Renal pelvis (tissue), 12 donors: ENCODE results near the gene TMEM19. TPM values are rescaled to one million over a fixed set of nuclear protein-coding genes. Genes with fewer than 3 reads are reported as not detected.

Experiments used
- DNase-seq: peaks from one replicate; pipeline ENCODE4 v3.0.0-alpha.2; 2013
- long read RNA-seq, 16 experiments: transcript quantifications; one replicate each; lab custom pipeline, GENCODE V29; 2026
- polyA plus RNA-seq, 3 donors: library from polyadenylated mRNA; unstranded; fragments of 120-200 nt; gene quantifications; one replicate each; pipeline ENCODE4 v1.2.1, GENCODE V29; 2013; ENCODE audit not compliant: insufficient read length in 3 of 3

TMEM19 gene
- 10 to 100 TPM; 33.4 to 40.0 (median 35.0) TPM for polyA plus RNA-seq
- long read RNA-seq, donor 1, full-length matches to known transcripts, result 9 of 30 reads
- long read RNA-seq, donor 1, partial matches to known transcripts, result 21 of 30 reads
- long read RNA-seq, donor 1, other reads (novel, unspliced or antisense), result 0 of 30 reads
- long read RNA-seq, donor 2, full-length matches to known transcripts, result 9 of 9 reads
- long read RNA-seq, donor 2, partial matches to known transcripts, result 0 of 9 reads
- long read RNA-seq, donor 2, other reads (novel, unspliced or antisense), result 0 of 9 reads
- long read RNA-seq, donor 3, full-length matches to known transcripts, result 3 of 17 reads
- long read RNA-seq, donor 3, partial matches to known transcripts, result 14 of 17 reads
- long read RNA-seq, donor 3, other reads (novel, unspliced or antisense), result 0 of 17 reads
- long read RNA-seq, donor 4, full-length matches to known transcripts, result 3 of 20 reads
- long read RNA-seq, donor 4, partial matches to known transcripts, result 17 of 20 reads
- long read RNA-seq, donor 4, other reads (novel, unspliced or antisense), result 0 of 20 reads
- long read RNA-seq, donor 5, full-length matches to known transcripts, result 3 of 3 reads
- long read RNA-seq, donor 5, partial matches to known transcripts, result 0 of 3 reads
- long read RNA-seq, donor 5, other reads (novel, unspliced or antisense), result 0 of 3 reads
- long read RNA-seq, donor 6, full-length matches to known transcripts, result 9 of 9 reads
- long read RNA-seq, donor 6, partial matches to known transcripts, result 0 of 9 reads
- long read RNA-seq, donor 6, other reads (novel, unspliced or antisense), result 0 of 9 reads
- long read RNA-seq, donor 7, full-length matches to known transcripts, result 9 of 14 reads
- long read RNA-seq, donor 7, partial matches to known transcripts, result 5 of 14 reads
- long read RNA-seq, donor 7, other reads (novel, unspliced or antisense), result 0 of 14 reads
- long read RNA-seq, donor 8, full-length matches to known transcripts, result 4 of 4 reads
- long read RNA-seq, donor 8, partial matches to known transcripts, result 0 of 4 reads
- long read RNA-seq, donor 8, other reads (novel, unspliced or antisense), result 0 of 4 reads
- long read RNA-seq, donor 9, full-length matches to known transcripts, result 10 of 10 reads
- long read RNA-seq, donor 9, partial matches to known transcripts, result 0 of 10 reads
- long read RNA-seq, donor 9, other reads (novel, unspliced or antisense), result 0 of 10 reads
- long read RNA-seq, donor 10, full-length matches to known transcripts, result 11 of 11 reads
- long read RNA-seq, donor 10, partial matches to known transcripts, result 0 of 11 reads
- long read RNA-seq, donor 10, other reads (novel, unspliced or antisense), result 0 of 11 reads
- long read RNA-seq, donor 11, full-length matches to known transcripts, result 8 of 16 reads
- long read RNA-seq, donor 11, partial matches to known transcripts, result 8 of 16 reads
- long read RNA-seq, donor 11, other reads (novel, unspliced or antisense), result 0 of 16 reads
- long read RNA-seq, donor 12, full-length matches to known transcripts, result 8 of 8 reads
- long read RNA-seq, donor 12, partial matches to known transcripts, result 0 of 8 reads
- long read RNA-seq, donor 12, other reads (novel, unspliced or antisense), result 0 of 8 reads
- long read RNA-seq, donor 13, full-length matches to known transcripts, result 3 of 14 reads
- long read RNA-seq, donor 13, partial matches to known transcripts, result 11 of 14 reads
- long read RNA-seq, donor 13, other reads (novel, unspliced or antisense), result 0 of 14 reads
- long read RNA-seq, donor 14, result 0 reads
- long read RNA-seq, donor 15, full-length matches to known transcripts, result 9 of 9 reads
- long read RNA-seq, donor 15, partial matches to known transcripts, result 0 of 9 reads
- long read RNA-seq, donor 15, other reads (novel, unspliced or antisense), result 0 of 9 reads
- long read RNA-seq, donor 16, full-length matches to known transcripts, result 11 of 11 reads
- long read RNA-seq, donor 16, partial matches to known transcripts, result 0 of 11 reads
- long read RNA-seq, donor 16, other reads (novel, unspliced or antisense), result 0 of 11 reads

DNA sequence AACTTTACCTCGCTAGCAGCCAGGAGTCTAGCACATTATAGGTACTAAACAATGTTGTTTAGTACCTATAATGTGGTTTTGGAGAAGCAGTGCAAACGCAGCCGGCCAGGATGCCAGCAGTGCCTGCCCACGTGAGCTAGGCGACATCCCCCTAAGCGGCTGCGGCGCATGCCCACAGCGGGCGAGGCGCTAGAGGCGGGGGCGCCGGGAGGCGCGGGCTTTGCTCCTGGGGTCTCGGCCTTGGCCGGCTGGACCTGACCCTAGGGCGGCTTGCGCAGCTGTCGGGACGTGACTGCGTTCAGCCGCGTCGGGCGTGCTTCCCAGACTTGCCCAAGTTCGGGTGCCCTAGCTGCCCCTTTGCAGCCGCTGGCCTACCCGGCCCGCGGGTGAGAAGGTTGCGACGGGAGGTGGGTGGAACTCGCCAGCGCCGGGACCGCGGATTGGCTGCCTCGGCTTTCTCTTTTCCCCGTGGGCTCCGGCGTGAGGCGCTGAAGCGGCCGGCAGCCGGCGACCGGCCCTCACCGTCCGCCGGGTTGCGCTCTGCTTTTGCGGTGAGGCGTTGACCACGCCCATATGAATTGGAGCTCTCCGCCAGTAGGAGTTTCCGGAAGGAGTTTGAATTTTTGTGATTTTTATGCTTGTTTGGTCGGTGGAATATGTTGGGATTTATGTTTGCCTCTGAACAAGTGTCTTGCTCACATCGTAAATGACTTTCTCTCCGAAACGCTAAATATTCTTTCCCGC is at the start of gene TMEM19:
Gene TMEM19, plus strand, starts transcription at position 169 of the 744 bp plus-strand sequence. CDS start 599 bp downstream, outside the sequence.
- peak; percentile 86 for DNase-seq

DNA sequence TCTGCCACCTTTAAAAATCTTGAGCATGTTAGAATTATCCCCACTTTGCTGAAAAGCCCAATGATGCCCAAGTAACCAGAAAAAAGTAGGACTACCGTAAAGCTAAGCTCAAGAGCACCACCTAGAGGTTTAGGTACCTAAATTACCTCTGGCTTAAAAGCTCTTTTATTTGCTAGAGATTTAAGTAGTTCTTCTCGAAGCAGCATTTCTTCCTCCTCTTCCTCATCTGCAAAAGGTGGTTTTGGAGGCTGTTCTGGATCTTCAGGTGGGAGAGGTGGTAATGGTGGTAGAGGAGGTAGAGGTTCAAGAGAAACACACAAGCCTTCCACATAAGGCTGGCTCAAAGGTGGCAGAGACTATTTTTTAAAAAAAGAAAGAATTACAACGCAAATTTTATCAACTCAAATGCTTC is 49.2 kb upstream of the TMEM19 start:
- peak; percentile 64 for DNase-seq

DNA sequence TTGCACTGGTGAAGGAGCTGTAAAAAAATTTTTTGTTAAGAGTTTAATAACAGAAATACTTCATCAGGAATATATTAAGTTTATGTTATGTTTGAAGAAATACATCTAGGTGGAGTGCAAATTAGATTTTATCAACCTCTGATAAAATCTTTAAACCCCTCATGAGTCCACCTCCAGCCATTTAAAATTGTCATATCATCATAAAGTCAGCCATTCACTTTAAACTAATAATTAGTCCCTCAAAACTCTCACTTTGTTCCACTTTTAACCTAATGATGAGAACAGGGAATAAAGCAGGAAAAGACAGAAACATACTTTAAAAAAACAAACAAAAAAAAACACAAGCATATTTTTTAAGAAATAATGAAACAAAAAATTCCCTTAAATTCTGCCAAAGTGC is 47.4 kb upstream of the TMEM19 start:
- no peak for DNase-seq

DNA sequence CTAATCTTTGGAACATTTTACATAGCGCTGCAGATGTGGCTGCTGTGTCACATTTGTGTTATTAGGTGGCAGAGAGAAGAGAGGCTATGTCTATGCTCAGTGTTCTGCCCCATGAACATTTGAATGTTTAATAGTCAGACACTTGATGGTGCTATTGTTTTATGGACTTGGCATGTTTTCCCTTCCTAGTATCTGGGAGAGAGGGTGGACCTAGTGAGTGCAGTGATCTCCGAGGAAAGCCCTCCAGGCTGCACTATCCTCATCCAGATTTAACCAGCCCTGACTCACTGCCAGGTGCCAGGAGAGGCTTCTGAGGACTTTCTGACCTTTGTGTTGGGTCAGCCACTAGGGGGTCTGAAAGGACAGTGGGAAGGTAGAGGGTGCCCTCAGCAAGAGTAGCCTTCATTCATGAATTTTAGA is 46.5 kb upstream of the TMEM19 start:
- no peak for DNase-seq

DNA sequence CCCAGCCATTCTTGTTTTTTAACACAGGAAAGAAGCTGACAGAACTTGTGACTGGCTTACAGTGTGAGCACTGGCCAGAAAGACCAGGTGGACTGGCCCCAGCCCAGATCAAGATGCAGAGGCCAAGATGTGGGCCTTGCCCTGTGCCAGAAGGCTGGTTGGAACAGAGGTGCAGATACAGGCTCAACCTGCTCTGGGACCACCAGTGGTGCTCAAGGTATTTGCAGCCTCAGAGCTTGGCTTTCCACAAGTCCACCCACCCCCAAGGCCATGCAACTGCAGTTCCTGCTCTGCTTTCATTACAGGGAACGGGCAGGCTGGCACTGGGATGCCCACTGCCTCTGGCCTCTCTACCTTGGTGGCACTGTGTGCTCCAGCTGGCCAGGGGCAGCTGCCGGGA is 45.6 kb upstream of the TMEM19 start:
- no peak for DNase-seq

DNA sequence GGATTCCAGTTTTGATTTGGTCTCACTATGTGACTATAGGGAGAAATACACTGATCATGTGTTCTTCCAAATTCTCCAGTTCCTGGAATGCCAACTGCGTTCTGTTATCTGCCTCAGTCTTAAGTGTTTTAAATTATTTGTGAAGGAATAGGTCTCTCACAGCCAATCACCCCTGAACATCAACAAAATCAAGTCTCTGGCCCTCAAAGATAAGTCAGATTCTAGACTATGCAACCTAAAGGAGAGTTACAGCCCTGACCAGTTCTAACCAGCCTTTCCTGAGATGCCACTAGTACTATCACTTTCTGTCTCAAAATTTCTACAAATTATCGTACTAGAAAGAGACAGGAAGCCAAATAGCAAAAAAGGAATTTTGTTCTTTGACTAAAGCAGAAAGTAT is 44.5 kb upstream of the TMEM19 start:
- no peak for DNase-seq

DNA sequence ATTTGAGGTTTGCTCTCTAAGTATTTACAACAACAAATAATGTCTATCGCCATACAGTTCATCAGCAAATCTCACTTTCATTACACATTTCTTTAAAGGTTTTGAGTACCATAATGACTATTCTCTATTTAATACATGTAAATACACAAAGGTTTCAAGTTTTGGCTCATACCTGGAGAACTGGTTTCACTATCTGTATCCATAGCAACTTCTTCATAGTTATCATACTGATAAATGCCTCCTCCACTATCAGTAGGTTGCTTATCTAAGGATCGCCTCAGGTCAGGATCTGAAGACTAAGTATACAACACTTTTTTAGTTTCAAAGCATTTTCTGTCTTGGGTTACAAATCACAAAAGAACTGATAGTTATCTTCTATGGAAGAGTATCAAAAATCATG is 43.6 kb upstream of the TMEM19 start:
- DNase-seq, result no peak

DNA sequence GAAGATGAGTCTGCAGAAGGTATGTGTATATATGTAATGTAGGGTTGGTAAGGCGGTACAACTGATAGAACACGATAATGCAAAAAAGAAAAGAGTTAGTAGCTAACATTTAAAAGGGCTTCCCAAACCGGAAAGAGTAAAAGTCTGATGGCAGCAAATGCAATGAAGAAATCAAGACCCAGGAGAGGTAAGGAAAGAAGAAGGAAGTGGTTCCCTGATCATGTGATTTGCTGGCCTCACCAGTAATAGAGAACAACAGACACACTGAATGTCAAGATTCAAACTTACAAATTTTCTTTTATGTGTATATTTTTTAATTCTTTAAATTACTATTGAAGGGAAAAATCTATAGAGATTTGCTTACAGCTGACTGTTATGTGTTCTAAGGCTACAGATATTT is 40.6 kb upstream of the TMEM19 start:
- no peak for DNase-seq

DNA sequence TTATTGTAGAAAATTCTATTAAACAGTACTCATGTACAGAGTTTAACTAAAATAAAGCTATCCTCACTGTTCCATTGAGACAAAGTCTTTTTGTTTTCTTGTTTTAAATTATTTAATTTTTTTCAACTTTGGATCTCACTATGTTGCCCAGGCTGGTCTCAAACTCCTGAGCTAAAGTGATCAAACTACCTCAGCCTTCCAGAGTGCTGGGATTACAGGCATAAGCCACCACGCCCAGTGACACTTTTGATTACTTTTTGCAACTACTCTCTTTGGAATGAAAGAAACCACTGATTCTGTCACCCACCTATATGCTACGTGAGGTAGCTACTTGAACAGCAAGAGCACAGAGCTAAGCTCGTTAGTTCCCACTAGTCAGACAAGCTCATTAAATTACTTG is 39.4 kb upstream of the TMEM19 start:
- no peak for DNase-seq

DNA sequence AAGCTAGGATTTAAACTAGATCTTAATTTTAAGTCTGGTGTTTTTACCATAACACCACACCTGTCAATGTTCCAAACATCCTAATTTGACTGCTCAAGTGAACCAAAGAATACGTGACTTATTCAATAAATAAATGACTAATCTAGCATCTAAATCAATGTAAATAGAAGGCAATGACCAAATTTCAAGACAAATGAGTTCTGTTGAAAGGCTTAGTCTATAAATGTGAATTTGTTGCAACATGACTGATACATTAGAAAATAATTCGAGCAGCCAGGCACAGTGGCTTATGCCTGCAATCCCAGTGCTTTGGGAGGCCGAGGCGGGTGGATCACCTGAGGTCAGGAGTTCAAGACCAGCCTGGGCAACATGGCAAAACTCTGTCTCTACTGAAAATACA is 37.3 kb upstream of the TMEM19 start:
- DNase-seq, result no peak

DNA sequence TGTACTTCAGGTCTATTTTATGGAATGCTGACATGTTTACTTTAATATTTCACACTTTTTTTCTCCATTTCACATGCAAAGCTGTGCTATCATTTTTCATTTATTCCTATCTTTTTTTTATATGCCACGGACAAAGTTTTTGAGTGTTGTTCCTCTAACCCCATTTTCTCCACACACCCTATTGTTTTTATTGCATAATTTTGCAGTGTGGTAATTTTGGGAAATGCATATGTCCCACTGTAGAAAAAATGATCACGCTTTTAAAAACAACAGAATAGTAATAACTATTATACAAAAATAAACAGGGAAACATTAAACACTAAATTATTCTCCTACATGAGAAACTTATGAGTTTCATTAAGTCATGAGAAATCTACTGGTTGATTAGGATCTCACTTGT is 36.5 kb upstream of the TMEM19 start:
- no peak for DNase-seq

DNA sequence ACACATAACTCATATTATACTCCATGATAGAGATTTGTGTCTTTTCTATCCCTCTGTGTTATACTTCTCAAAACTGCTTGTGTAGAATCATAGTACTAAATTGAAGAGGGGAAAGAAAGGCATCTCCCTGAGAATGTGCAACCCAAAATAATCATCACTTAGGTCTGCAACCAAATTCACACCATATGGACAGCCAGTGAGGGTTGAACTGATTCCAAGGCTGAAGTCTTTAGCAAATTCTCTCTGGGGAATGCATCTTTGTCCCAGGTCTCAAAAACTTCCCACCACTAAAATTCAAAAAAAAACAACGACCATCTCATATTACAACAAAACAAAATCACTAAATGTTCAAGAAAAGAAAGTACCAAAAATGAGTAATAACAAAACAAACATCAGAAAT is 33.2 kb upstream of the TMEM19 start:
- DNase-seq, result no peak

DNA sequence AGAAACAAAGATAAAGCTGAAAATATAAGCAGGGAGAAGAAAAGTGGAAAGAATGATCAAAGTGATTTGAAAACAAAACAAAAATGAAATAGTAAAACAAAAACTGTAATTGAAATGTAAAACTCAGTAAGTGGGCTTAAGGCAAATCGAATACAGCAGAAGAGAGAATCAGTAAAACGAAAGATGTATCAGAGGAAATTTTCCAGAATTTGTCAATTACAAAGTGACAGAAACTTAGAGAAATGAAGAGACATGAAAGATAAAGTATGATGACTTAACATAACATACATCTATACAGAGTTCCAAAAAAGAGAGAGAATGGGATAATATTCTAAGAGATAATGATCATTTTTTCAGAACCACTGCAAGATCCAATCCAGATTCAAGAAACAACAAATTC is 32.7 kb upstream of the TMEM19 start:
- DNase-seq, result no peak

DNA sequence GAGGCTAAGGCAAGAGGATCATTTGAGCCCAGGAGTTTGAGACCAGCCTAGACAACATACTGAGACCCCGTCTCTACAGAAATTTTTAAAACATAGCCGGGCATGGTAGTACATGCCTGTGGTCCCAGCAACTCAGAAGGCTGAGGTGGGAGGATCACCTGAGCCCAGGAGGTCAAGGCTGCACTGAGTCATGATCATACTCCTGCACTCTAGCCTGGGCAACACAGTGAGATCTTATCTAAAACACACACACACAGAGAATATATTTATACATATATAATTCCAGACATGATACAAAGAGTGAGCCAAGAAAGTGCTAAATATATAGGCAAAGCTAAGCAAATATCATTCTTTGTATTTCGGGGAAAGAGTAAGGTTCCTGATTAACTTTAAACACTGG is 31.7 kb upstream of the TMEM19 start:
- no peak for DNase-seq

DNA sequence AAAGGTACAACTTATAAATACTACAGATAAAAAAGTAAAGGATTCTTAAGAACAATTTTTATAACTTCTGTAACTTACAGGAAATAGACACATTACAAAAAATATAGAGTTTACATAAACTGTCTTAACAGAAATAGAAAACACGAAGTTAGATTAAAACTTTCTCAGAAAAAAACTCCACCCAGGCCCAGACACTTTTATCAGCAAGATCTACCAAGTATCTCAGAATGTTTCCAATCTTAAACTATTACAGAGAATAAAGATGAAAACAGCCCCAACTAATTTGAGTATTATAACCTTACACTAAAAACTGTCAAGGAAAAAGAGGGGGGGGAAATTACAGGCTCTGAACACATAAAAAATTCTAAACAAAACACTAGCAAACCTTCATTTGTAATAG is 30.4 kb upstream of the TMEM19 start:
- no peak for DNase-seq

DNA sequence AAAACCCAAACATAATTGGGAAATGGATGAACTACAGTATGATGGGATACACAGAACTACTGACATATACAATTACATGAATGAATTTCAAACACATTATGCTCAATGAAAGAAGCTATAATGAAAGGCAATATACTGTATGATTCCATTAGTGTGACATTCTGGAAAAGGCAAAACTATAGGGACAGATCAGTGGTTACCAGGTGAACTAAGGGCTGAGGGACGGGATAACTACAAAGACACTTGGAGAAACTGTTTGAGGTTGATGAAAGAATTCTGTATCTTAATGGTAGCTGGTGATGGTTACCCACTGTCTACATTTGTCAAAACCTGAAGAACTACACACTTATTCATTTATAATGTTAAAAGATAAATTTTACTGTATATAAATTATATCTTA is 30.0 kb upstream of the TMEM19 start:
- DNase-seq, result no peak

DNA sequence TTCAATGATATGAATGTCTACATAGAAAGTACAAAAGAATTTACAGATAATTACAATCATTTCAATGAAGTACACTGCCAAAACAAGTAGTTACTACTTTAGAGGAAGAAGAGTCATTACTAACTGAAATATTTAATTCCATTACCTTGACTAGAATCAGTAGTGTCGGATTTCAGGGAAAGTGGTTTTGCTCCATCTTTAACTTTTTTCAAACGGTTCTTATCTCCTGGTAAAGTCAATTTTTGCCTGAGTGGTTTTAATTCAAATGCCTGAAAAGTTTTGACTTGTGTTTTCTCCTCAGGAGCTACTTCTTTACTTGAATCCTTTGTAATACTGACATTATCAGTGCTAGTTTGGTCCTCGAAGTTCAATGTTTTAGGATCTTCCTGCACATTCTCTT is 29.1 kb upstream of the TMEM19 start:
- no peak for DNase-seq

DNA sequence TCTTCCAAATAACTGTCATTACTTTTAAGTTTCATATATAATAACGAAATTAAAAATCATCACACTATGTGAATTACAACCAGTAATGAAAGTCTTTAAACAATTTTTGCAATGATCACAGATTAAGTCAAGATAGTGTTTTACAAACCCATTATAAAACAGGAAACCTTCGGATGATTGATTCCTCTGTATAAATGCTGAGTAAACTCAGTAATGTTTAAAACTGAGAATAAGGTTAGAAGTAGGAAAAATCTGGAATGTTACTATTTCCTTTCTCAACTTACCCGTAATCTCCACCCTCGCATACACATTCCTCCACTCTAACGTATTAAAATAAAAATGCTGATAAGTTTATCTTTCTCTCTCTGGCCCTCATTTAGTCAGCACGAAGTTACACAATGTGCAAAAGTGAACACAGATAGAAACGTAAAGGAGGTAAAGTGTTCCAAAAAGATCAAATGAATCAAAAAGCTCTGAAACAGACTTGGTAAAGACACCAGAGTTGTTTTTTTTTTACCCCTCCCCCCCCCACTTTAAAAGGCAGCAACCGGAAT is 23.8 kb upstream of the TMEM19 start:
- DNase-seq, result no peak

DNA sequence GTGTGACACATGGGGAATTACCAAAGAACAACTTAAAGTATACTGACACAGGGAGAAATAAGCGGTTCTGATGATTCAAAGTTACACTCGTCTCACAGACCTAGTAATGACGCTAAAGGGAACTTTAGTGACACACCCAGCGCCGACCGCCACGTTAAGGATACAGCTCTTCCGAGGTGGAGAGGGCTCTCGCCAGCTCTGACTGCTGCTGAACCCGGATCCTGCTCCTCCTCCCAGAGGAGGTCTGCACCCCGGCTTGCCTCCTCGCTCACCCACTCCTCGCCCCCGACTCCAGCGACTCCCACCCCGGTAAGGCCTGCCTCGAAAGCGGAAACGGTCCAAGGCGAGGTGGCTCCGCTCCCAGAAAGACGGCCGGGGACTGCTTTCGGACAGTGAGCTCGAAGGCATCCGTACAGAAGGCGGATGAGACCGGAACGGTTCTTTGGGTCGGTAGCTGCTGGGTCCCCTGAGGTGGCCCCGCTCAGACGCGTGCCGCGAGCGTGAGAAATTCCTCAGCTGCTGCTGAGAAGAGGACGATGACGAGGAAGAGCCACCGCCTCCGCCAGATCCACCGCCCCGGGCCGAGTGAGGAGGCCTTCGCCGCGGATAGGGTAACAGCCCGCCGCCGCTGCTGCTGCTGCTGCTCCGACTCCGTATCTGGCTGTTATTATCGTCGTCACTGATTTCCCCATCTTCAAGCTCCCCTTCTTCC is 22.9 kb upstream of the TMEM19 start:
- DNase-seq, result peak; percentile 56
